ENCODE results near the gene TEX2. TPM values are rescaled to one million over a fixed set of nuclear protein-coding genes. Genes with fewer than 3 reads are reported as not detected.

TEX2 gene
- total and polyA plus RNA-seq, 2 of the 13 experiments (the other 11 are each of a cell fraction or from before 2014, with no cell fraction given) = 21.4 to 37.7 TPM

- TF ChIP-seq MTF2 (CRISPR knock-in tag; IDR thresholded peaks at IDR 0.05; ENCODE audit: borderline replicate concordance) (no peak; the same call in 1 of the 2 replicates), ZNF30 (CRISPR knock-in tag; IDR thresholded peaks at IDR 0.05) (0 out of 2 replicates have a peak, but pooled peaks have one; percentile 89), ZNF615 (CRISPR knock-in tag; IDR thresholded peaks at IDR 0.05; ENCODE audit: borderline replicate concordance) (no peak; the same call in 1 of the 2 replicates), ZNF710 (CRISPR knock-in tag; IDR thresholded peaks at IDR 0.05; ENCODE audit: borderline replicate concordance) (no peak), HNF1B (CRISPR knock-in tag; IDR thresholded peaks at IDR 0.05) (peak; percentile 87), KAT8 (CRISPR knock-in tag; IDR thresholded peaks at IDR 0.05) (peak; percentile 93), ZNF101 (CRISPR knock-in tag; IDR thresholded peaks at IDR 0.05; ENCODE audit: borderline replicate concordance, low read depth) (peak; percentile 85; the same call in 1 of the 2 replicates), AKAP8 (CRISPR knock-in tag; IDR thresholded peaks at IDR 0.05) (no peak; the same call in 1 of the 2 replicates), ZBTB21 (CRISPR knock-in tag; IDR thresholded peaks at IDR 0.05) (no peak; the same call in 1 of the 2 replicates), ZNF484 (CRISPR knock-in tag; IDR thresholded peaks at IDR 0.05; ENCODE audit: borderline replicate concordance, low read depth) (no peak; the same call in 1 of the 2 replicates), CAMTA2 (CRISPR knock-in tag; IDR thresholded peaks at IDR 0.05; ENCODE audit: borderline replicate concordance) (peak; percentile 97; the same call in 1 of the 2 replicates), GATAD2A (CRISPR knock-in tag; IDR thresholded peaks at IDR 0.05) (peak; percentile 85), ZNF224 (CRISPR knock-in tag; IDR thresholded peaks at IDR 0.05) (no peak; the same call in 1 of the 2 replicates), KLF13 (CRISPR knock-in tag; IDR thresholded peaks at IDR 0.05) (peak; percentile 96), ZNF713 (CRISPR knock-in tag; IDR thresholded peaks at IDR 0.05) (peak; percentile 83; the same call in 1 of the 2 replicates), ZNF430 (CRISPR knock-in tag; IDR thresholded peaks at IDR 0.05) (peak; percentile 96), PLRG1 (conservative IDR thresholded peaks at IDR 0.05) (no peak), TIGD3 (CRISPR knock-in tag; IDR thresholded peaks at IDR 0.05; ENCODE audit: borderline replicate concordance) (no peak; the same call in 1 of the 2 replicates), ZNF496 (CRISPR knock-in tag; IDR thresholded peaks at IDR 0.05; ENCODE audit: insufficient replicate concordance) (no peak), ZNF589 (CRISPR knock-in tag; conservative IDR thresholded peaks at IDR 0.05) (peak; percentile 94), HOXA7 (CRISPR knock-in tag; IDR thresholded peaks at IDR 0.05) (0 out of 2 replicates have a peak, but pooled peaks have one; percentile 21), THAP8 (CRISPR knock-in tag; IDR thresholded peaks at IDR 0.05; ENCODE audit: borderline replicate concordance) (peak; percentile 99), ONECUT2 (CRISPR knock-in tag; IDR thresholded peaks at IDR 0.05) (peak; percentile 5), ZNF607 (CRISPR knock-in tag; IDR thresholded peaks at IDR 0.05; ENCODE audit: borderline replicate concordance) (peak; percentile 96; the same call in 1 of the 2 replicates), ZSCAN30 (CRISPR knock-in tag; IDR thresholded peaks at IDR 0.05) (peak; percentile 83; the same call in 1 of the 2 replicates)
Observed at GRCh38 chr17:64145751-64146417, 117.2 kb downstream of the TEX2 start (continued).

All from HepG2 (cell line).